DOHH2 (cell line): ENCODE results near the gene CD247.

Source experiments
- H3F3A ChIP-seq: fragments of 200-600 bp; sonication (generic), shearing (Covaris generic); 2 replicates; pipeline ENCODE4 v1.6.0; 2016; ENCODE audit warnings: antibody characterized with exemption, mild to moderate bottlenecking; ENCODE audit not compliant: control insufficient read depth, insufficient read depth
- H3K27ac ChIP-seq: fragments of 200-600 bp; sonication (generic); 2 replicates; pipeline ENCODE4 v1.5.1; 2014; ENCODE audit warnings: low read depth, mild to moderate bottlenecking, low read length, moderate library complexity
- H3K27me3 ChIP-seq: fragments of 200-600 bp; sonication (generic); 2 replicates; pipeline ENCODE4 v1.6.1; 2014; ENCODE audit warnings: mild to moderate bottlenecking, low read length, mixed read lengths; ENCODE audit not compliant: control insufficient read depth
- H3K36me3 ChIP-seq: fragments of 200-600 bp; sonication (generic); 2 replicates; pipeline ENCODE4 v1.6.1; 2014; ENCODE audit warnings: mild to moderate bottlenecking, low read length, moderate library complexity, mixed read lengths; ENCODE audit not compliant: control insufficient read depth
- H3K4me1 ChIP-seq: fragments of 200-600 bp; sonication (generic); 2 replicates; pipeline ENCODE4 v1.6.1; 2014; ENCODE audit warnings: mild to moderate bottlenecking, low read length, mixed read lengths; ENCODE audit not compliant: control insufficient read depth
- H3K4me2 ChIP-seq: fragments of 200-600 bp; sonication (generic); 2 replicates; pipeline ENCODE4 v1.6.0; 2014; ENCODE audit warnings: mild to moderate bottlenecking, low read length, moderate library complexity
- H3K4me3 ChIP-seq: fragments of 200-600 bp; sonication (generic); 2 replicates; pipeline ENCODE4 v1.5.1; 2014; ENCODE audit warnings: mild to moderate bottlenecking, low read length, mixed read lengths
- H3K79me2 ChIP-seq: fragments of 200-600 bp; sonication (generic); 2 replicates; pipeline ENCODE4 v1.6.1; 2014; ENCODE audit warnings: mild to moderate bottlenecking, low read length, mixed read lengths; ENCODE audit not compliant: control insufficient read depth
- H3K9me2 ChIP-seq: fragments of 200-600 bp; sonication (generic); replicated peaks from 2 replicates; pipeline ENCODE4 v1.6.1; 2014; ENCODE audit warnings: mild to moderate bottlenecking, low read length, mixed read lengths; ENCODE audit not compliant: control insufficient read depth
- H3K9me3 ChIP-seq: fragments of 200-600 bp; sonication (generic); 2 replicates; pipeline ENCODE4 v1.6.1; 2014; ENCODE audit warnings: antibody characterized with exemption, low read length, mixed read lengths; ENCODE audit not compliant: control insufficient read depth, insufficient read depth
- H4K20me1 ChIP-seq: fragments of 200-600 bp; sonication (generic); 2 replicates; pipeline ENCODE4 v1.6.0; 2014; ENCODE audit warnings: low read depth, mild to moderate bottlenecking, antibody characterized with exemption, low read length, moderate library complexity; ENCODE audit not compliant: control insufficient read depth, insufficient read depth
- EZH2phosphoT487 ChIP-seq: fragments of 200-600 bp; sonication (generic); IDR thresholded peaks from 2 replicates; pipeline ENCODE4 v1.6.1; 2017; ENCODE audit warnings: borderline replicate concordance, mild to moderate bottlenecking, antibody characterized with exemption, low read length, moderate library complexity, mixed read lengths
- TF ChIP-seq, protein P1 (sequence below): fragments of 200-600 bp; sonication (generic); IDR thresholded peaks from one replicate; pipeline ENCODE4 v1.5.1; 2014; ENCODE audit warnings: antibody characterized with exemption, mild to moderate bottlenecking, low read depth, low read length; ENCODE audit not compliant: poor library complexity, severe bottlenecking

The CD247 gene

DNA sequence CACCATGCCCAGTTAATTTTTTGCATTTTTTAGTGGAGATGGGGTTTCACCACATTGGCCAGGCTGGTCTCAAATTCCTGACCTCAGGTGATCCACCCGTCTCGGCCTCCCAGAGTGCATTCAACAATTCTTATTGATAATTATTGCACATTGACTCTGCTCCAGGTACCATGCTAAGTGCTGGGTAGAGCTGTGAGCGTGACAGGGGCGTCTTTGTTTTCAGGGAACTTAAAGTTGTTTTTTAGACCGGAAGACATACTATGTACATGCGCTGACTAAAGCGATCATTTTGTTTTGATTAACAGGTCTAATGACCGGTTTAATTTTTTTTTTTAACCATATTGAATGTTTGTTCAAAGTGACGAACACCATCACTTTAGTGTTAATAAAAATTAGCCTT, 4.0 kb downstream of the CD247 start:
- H3K27ac ChIP-seq, result no peak overlapping the region
- peaks cover 6% of the 10 kb centered on the region; the same call in 1 of the 2 replicates for H3K4me1 ChIP-seq
- no peaks in the 10 kb centered on the region for H3F3A ChIP-seq
- no peaks in the 10 kb centered on the region for H3K9me2 ChIP-seq
- TF ChIP-seq EZH2phosphoT487, result no peak
- TF ChIP-seq, protein P1, sequence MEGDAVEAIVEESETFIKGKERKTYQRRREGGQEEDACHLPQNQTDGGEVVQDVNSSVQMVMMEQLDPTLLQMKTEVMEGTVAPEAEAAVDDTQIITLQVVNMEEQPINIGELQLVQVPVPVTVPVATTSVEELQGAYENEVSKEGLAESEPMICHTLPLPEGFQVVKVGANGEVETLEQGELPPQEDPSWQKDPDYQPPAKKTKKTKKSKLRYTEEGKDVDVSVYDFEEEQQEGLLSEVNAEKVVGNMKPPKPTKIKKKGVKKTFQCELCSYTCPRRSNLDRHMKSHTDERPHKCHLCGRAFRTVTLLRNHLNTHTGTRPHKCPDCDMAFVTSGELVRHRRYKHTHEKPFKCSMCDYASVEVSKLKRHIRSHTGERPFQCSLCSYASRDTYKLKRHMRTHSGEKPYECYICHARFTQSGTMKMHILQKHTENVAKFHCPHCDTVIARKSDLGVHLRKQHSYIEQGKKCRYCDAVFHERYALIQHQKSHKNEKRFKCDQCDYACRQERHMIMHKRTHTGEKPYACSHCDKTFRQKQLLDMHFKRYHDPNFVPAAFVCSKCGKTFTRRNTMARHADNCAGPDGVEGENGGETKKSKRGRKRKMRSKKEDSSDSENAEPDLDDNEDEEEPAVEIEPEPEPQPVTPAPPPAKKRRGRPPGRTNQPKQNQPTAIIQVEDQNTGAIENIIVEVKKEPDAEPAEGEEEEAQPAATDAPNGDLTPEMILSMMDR, result no peak
- H3K9me3 ChIP-seq, result no peaks in the 10 kb centered on the region
- H3K27me3 ChIP-seq, result no peaks in the 10 kb centered on the region
- no peaks in the 10 kb centered on the region for H3K36me3 ChIP-seq
- no peak overlapping the region for H3K4me3 ChIP-seq
- no peaks in the 10 kb centered on the region for H4K20me1 ChIP-seq
- H3K4me2 ChIP-seq, result no peak overlapping the region
- H3K79me2 ChIP-seq, result no peaks in the 10 kb centered on the region

DNA sequence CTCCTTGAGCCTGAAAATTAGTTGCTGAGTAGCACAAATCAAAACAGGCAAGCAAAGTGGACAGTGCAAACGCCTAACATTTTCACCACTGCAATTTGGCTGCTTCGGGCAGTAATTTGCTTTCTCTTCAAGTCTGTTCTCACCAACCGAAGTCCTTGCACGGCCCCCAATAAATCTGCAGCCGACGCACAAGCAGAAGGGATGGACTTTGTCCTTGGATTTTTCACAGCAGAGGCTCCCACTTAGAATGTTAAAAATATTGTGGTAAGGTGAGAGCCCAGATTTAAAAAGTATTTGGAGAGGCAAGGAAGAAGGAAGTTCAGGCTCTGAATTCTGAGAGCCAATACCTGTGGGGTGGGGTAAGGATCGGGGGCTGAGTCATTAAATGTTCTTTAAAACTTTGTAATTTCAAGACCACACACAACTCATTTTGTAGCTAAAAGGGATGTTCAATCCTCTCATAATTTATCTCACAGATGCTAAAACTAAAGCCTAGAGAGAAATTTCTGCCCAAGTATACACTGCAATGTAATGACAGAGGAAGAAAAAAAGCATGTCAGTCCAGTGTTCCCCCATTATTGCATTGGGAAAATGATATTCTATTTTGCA, 6.2 kb downstream of the CD247 start:
- H3K9me2 ChIP-seq, result no peaks in the 10 kb centered on the region
- no peak overlapping the region for H3K4me2 ChIP-seq
- H3F3A ChIP-seq, result no peaks in the 10 kb centered on the region
- H3K9me3 ChIP-seq, result no peaks in the 10 kb centered on the region
- H3K4me1 ChIP-seq, result peaks cover 6% of the 10 kb centered on the region; the same call in 1 of the 2 replicates
- TF ChIP-seq, protein P1, result no peak
- TF ChIP-seq EZH2phosphoT487, result no peak
- no peaks in the 10 kb centered on the region for H4K20me1 ChIP-seq
- H3K36me3 ChIP-seq, result no peaks in the 10 kb centered on the region
- H3K27ac ChIP-seq, result no peak overlapping the region
- H3K4me3 ChIP-seq, result no peak overlapping the region
- no peaks in the 10 kb centered on the region for H3K27me3 ChIP-seq
- no peaks in the 10 kb centered on the region for H3K79me2 ChIP-seq

DNA sequence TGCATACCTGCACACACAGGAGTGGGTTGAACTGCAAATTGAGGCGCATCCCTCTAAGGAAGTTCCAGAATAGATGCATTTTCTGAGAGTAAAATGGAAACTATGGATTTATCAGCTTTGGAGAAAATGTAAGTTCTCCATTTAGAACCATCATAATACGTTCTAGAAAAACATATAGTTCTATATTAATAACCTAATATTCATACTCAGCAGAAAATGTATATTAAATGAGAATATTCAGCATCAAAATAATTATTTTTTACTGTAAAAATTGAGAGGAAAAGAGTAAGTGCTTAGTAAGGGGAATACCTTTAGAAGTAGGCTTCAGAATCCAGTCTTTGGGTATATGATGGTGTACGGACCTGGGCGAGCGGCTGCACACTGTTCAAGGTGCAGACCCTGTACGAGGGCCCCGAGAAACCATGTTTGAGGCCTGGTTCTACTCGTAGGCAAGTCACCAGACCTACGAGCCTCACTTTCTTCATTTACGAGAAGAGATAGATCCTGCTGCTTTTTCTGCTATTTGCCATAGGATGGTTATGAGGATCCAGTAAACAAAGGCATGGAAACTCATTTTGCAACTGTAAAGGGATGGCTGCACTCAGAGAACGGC, 6.8 kb downstream of the CD247 start:
- H3K9me3 ChIP-seq, result no peaks in the 10 kb centered on the region
- no peaks in the 10 kb centered on the region for H3K27me3 ChIP-seq
- H3K79me2 ChIP-seq, result no peaks in the 10 kb centered on the region
- TF ChIP-seq, protein P1, result no peak
- no peak for TF ChIP-seq EZH2phosphoT487
- H4K20me1 ChIP-seq, result no peaks in the 10 kb centered on the region
- no peaks in the 10 kb centered on the region for H3K36me3 ChIP-seq
- no peaks in the 10 kb centered on the region for H3K9me2 ChIP-seq
- H3K27ac ChIP-seq, result no peak overlapping the region
- no peaks in the 10 kb centered on the region for H3F3A ChIP-seq
- H3K4me3 ChIP-seq, result no peak overlapping the region
- no peak overlapping the region for H3K4me2 ChIP-seq
- peaks cover 6% of the 10 kb centered on the region; the same call in 1 of the 2 replicates for H3K4me1 ChIP-seq
